Islet precursor cell (in vitro differentiated cells): ENCODE results near the gene CENPN.

Experiments
- DNase-seq: peaks from one replicate; pipeline ENCODE4 v3.0.0-alpha.2; 2018

Gene CENPN

DNA sequence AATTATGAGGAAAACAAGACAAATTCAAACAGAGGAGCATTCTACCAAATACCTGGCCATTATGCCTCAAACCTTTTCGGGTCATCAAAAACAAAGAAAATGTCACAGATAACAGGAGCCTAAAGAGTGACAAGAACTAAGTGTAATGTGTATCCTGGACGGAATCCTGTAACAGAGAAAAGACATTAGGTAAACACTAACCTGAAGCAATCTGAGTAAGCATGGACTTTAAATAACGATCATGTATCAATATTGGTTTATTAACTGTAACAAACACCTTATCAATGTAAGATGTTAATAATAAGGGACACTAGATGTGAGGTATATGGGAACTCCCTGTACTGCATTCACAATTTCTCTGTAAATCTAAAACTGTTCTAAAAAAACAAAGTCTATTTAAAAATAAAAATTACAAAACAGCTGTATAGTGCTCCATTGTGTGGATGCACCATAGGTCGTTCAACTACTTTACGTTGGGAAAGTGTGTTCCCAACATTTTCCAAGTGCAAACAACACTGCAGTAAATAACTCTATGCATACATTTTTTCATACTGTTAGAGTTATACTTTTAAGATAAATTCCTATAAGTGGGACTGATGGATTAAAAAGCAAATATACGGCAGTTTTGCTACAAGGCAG, 15.1 kb upstream of the CENPN start:
- no peak for DNase-seq

DNA sequence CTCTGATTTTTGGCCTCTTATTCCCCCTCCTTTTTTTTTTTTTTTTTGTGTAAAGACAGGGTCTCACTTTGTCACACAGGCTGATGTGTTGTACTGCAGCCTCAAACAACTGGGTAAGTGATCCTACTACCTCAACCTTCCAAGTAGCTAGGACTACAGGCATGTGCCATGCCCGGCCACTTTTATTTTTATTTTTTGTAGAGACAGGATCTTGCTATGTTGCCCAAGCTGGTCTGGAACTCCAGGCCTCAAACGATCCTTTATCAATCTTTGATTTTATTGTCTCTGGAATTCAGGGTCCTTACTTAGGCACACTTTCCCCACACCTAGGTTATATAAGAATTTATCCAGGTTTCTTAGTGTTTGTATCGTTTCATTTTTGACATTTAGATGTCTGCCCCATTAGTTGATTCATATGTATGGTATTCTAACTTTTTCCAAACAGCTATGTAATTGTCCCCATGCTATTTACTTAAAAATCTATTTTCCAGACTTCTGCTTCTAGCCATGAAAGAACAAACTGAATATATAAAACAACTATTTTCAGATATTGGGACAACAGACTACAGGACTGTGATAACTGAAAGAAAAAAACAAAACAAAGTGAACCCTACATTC, 14.2 kb upstream of the CENPN start:
- DNase-seq, result no peak

DNA sequence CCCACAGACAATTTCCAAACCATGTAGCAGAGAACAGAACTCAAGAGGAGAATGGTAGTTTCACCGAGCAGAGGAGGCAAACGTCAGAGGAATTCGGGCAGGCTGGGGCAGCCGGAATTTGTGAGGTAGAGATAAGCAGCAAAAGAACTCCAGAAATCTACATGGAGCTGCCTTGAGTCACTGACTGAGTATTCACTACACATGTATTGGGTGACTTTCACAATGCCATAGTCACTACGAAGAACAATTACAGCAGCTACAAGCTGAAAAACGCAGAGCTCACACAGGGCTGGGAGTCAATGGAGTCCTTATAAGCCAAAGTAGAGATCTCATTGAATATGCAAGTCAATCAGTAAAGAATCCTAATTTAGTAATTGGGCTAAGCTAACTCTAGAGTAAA, 13.7 kb upstream of the CENPN start:
- peak; percentile 94 for DNase-seq

DNA sequence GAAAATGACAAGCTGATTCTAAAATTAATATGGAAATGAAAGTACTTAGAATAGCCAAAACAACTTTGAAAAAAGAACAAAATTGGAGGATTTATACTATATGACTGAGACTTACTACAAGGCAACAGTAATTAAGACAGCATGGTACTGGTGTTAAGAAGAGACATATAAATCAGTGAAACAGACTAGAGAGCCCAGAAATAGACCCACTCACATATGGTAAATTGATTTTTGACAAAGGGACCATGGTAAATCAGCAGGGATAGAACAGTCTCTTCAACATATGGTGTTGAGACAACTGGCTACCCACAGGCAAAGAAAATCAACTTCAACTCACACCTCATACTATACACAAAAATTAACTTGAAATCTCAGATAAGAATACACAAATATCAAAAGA, 13.2 kb upstream of the CENPN start:
- DNase-seq, result no peak

DNA sequence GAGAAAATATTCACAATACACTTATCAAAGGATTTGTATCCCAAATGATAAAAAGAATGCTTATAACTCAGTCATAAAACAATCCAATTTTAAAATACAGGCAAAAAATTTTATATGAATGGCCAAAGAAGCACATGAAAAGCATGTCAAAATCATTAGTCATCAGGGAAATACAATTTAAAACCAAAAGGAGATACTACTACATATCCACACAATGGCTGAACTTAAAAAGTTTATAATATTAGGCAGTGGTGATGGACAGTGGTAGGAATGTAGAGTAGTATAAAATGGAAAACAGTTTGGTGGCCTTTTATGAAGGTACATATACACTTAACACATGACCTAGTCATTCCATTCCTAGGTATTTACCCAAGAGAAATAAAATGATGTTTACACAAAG, 12.6 kb upstream of the CENPN start:
- no peak for DNase-seq

DNA sequence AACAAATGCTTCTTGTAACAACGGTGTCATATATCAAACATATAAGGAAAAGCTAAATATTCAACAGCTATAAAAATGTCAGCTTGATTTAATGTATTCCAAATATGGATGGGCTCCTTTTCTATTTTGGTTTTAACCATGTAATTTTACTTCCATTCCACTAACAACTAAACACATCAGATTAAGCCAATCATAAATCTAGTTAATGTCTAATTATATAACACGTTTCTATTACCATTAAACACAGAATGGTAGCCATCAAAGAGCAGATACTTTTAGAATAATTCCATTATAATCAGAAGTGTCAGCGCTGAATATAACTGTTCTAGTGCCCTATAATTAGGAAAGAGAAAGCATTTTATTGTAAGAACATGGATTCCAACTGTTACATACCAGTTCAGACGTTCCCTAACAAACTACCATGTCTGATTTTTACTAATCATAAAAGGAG, 10.3 kb upstream of the CENPN start:
- no peak for DNase-seq

DNA sequence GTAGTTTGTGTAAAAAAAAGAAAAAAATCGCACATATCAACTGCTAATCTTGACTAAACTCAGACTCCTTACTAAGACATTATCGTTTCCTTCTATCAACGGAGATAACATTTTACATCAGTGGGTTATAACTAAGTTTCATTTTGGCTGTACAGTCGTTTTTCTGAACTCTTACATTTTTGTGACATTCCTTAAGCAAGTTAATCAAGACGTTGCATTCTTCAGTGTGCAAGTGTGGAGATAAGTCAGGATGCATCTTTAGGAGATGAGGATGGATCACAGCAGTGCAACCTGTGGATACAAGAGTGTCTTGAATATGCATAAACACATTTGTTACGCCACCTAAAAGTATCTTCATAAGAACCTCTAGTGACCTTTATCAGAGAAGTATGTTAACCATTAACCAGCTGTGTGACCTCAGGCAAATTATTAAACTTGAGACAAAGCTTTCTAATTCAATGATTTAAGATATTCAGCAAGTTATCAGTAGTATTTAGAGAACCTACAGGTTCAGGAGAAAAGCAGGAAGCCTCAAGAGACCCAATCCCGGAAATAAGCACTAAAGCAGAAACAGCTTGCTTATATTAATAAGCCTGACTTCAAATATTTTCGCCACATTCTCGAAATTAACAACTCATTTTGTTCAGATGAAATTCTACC, 9.7 kb upstream of the CENPN start:
- DNase-seq, result no peak

DNA sequence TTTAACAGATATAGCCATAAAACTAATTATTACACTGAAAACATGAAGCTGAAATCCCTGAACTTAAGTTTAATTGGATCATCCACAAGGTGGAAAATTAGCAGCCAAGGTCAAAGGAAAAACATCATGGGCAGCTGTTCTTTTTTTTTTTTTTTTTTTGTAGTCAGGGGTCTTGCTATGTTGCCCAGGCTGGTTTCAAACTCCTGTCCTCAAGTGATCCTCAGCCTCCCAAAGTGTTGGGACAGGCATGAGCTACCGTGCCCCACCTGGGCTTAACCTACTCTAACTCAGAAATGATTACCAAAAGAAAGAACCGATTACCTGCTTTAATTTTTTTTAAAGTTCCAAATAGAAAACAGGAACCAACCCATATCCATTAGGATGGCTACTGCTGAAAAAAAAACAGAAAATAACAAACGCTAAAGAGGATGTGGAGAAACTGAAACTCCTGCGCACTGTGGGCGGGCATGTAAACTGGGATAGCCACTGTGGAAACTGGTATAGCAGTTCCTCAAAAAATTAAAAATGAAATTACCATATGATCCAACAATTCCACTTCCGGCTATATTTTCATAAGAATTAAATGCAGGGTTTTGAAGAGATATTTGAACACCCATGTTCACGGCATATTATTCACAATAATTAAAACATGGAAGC, 8.9 kb upstream of the CENPN start:
- DNase-seq, result no peak

DNA sequence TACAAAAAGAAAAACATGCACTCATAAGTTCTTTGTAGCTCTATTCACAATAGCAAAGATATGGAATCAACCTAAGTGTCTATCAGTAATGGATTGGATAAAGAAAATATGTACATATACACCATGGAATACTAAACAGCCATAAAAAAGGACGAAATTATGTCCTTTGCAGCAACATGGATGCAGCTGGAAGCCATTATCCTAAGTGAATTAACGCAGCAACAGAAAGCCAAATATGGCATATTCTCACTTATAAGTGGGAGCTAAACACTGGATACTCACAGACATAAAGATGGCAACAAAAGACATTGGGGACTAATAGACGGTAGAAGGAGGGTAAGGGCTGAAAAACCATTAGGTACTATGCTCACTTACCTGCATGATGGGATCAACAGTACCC, 6.1 kb upstream of the CENPN start:
- no peak for DNase-seq

DNA sequence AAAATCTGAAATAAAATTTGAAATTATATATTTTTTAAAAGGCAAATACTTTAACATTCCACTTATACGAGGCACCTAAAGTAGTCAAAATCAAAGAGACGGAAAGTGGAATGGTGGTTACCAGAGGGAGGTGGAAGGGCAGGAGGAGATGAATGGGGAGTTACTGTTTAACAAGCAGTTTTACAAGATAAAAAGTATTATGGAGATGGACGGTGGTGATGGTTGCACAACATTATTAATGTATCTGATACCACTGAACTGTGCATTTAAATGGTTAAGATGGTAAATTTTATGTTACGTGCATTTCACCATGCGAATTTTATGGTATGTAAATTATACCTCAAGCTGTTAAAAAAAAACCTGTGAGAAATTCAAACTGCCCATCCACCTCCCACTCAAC, 5.7 kb upstream of the CENPN start:
- DNase-seq, result no peak

DNA sequence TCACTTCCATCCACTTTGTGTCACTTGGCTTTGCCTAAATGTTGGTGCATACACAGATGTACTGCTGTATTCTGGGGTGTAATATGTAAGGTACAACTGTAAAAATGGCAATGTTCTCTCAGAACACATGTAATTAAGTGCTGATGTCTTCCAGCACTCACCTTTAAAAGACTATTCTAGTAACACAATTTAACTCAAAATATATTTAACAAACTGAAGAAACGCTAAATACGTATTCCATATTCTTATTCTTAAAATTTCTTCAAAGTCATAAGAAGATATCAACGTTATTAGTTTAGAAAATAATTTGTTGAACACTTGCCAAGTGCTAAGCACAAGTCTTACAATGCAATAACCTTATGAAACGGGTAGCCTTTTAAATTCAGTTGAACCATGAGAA, 4.0 kb upstream of the CENPN start:
- DNase-seq, result no peak

DNA sequence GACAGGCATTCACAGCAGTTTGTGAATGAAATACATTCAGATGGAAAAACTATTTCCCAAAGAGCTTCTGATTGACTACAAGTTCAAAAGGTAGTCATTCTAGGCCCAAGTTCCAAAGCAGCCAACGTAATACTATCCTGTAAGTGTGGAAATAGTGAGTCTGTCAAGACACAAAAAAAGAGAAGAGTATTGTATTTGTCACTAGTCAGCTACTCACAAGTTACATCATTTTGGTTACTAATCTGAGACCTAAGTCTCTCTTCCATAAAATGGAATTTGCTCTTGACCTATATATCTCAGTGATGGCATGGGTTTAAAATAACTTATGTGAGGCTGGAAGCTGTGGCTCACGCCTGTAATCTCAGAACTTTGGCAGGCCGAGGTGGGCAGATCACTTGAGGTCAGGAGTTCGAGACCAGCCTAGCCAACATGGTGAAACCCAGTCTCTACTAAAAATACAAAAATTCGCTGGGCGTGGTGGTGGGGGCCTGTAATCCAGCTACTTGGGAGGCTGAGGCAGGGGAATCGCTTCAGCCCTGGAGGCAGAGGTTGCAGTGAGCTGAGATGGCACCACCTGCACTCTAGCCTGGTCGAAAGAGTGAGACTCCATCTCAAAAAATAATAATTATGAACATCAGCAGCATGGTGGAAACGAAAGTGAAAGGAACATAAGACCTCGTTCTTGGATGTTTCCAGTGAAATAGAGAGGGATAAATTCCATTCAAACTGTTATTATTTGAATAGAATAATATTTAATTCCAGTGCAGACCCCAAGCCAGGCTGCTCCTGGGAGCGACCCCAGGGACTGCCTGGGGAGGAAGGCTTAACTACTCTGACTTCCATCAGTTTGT, 3.2 kb upstream of the CENPN start:
- DNase-seq, result no peak

DNA sequence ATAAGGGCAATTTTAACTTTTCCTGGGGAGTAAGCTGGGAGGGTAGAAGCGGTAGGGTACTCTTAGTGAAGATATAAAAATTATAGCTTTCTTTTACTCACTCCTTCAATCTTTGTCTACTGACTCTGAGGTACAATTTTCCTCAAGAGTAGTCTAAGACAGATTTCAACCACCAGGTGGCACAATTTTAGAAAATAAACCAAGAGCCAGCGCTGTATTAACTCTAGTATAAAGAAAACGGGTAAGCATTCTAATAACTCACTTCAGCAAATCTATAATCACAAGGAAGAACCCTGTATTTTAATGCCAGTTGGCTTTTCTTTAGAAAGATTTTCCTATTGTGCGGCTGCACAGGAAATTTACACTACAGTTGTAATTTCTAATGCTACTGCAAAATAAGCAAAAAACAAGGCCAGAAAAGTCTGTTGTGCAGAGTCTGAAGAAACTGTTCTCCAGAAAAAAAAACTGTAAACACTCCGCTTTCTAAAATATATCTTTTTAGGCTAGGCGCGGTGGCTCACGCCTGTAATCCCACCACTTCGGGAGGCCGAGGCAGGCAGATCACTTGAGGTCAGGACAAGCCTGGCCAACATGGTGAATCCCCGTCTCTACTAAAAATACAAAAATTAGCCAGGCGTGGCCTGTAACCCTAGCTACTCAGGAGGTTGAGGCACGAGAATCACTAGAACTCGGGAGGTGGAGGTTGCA, 2.2 kb upstream of the CENPN start:
- DNase-seq, result no peak

DNA sequence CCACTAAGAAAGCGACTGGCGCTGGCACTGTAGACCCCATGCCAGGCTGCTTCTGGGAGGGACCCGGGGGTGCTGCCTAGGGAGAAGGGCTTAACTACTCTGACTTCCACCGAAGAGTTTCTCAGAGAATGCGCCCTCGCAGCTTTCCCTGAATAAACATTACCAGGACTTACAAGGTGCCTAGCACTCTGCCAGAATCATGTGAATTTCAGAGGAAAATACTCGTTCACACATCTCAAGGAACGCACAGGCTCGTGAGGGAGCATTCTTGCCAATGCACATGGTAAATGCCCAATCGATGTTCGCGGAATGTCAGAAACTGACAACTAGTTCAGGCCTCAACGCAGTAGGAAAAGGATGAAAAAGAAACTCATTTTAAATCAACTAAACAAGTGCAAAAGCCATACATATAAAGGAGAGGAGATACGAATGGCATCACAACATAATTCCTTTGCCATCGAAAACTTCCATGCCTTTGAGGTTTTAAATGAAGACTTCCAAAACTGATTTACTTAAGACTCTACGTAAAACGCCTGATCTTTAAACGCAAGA, 1.3 kb upstream of the CENPN start:
- no peak for DNase-seq

DNA sequence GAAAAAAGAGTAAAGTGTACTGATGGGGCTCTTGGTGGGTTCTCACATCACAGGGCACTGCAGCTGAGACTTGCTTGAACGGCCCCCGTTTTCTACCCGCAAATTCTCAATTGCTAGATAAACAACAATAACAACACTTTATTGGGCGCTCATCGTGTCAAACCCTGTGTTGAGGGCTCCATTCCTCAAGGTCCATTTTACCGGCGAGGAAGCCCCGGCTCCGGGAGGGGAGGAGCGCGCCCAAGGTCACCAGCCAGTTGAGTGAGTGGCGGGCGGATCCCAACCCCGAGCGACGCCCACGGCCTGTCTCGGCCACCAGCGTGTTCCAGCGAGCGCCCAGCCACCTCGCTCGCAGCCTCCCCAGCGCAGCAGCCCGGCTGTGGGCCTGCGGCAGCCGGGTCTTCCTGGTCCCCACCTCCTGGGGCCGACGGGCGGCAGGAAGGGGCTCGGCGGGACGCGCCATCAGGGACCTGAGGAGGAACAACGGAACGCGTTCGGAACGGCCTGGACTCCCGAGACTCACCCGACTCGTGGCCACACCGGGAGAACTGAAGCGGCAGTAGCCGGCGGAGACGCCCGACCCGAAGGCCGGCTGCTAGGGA, 702 bp upstream of the CENPN start:
- DNase-seq, result peak; percentile 78

DNA sequence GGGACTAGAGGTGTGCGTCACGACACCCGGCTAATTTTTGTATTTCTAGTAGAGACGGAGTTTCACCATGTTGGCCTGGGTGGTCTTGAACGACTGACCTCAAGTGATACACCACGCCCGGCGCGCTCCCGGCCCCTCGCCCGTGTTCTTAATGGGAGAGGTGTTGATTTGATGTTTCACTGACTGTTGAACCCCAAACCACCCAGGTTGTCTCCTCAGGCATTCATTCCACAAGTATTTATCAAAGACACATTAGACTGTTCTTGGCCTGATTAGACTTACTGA, 1.4 kb downstream of the CENPN start:
- no peak for DNase-seq

DNA sequence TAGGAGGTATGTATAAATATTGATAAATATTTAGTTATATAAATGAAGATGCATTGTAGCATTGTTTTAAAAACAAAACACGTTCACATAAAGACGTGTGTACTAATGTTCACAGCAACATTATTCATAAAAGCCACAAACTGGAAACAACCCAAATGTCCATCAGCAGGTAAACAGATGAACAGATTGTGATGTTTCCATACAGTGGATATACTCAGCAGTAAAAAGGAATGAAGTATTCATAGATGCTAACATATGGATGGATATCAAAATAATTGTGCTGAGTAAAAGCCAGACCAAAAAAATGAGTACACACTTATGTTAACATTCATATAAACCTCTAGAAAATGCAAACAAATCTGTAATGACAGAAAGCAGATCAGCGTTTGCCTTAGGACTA, 6.0 kb downstream of the CENPN start:
- no peak for DNase-seq

DNA sequence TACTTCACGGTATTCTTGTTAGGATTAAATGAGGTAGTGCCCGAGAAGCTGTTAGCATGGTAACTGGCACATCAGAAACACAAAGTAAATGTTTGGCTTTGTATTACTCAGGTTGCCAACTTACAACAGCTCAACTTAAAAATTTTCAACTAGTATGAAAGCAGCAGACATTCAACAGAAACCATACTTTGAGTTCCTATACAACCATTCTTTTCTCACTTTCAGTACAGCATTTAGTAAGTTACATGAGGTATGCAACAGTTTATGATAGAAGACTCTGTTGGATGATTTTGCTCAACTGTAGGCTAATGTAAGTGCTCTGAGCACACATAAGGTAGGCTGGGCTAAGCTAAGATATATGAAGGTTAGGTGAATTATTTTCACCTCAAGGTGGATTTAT, 7.7 kb downstream of the CENPN start:
- DNase-seq, result no peak

DNA sequence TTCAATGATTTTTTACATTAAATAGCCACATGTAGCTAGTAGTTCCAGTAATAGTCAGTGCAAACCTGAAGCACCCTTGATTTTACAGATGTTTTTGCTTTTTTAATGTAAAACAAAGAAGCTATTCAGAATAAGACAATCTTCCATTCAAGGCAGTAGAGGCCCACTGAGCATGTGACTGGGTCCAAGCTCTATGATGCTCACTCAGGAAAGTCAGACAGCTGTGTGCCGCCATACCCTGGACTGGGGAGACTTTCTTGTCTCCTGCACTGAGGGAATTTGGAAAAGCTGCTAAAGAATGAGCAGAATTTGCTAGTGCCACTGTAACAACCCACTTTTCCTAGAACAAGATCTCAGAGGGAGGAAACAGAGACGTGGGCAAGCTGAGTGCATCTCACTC, 11.5 kb downstream of the CENPN start:
- DNase-seq, result no peak

DNA sequence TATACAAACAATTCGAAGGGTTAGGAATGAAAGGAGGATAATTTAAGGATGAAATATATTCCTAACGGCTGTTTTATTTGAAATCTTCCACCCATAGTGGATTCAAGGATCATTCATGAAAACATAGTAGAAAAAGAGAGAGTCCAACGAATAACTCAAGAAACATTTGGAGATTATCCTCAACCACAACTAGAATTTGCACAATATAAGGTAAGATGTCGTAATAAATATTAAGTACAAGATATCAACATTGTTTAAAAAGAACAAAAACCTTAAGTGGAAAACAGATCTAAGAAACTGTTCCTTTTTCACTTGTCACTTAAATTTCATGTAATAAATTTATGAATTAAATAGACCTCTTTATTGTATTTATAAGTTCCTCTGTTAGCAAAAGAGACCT, 19.4 kb downstream of the CENPN start:
- no peak for DNase-seq

DNA sequence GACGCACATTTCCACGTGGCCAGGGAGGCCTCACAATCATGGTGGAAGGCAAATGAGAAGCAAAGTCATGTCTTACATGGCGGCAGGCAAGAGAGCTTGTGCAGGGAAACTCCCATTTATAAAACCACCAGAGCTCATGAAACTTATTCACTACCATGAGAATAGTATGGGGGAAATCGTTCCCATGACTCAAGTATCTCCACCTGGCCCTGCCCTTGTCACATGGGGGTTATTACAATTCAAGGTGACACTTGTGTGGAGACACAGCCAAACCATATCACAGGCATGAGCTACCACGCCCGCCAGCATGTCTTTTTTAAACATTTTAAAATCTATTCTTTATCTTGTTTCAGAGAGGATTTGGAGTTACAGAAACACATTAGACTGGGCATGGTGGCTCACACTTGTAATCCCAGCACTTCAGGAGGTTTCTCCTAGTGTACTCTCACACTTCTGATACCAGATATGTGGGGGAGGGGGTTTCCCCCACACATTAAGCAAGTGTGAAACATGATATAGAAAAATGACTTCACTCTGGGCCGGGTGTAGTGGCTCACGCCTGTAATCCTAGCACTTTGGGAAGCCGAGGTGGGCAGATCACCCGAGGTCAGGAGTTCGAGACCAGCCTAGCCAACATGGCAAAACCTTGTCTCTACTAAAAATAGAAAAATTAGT, 23.1 kb downstream of the CENPN start:
- DNase-seq, result no peak
